ENCODE data around the gene ETHE1. TPM values are rescaled to one million over a fixed set of nuclear protein-coding genes. Genes with fewer than 3 reads are reported as not detected.
A peak's percentile ranks its signal among the peaks of the same experiment; 100 is the strongest.

The ETHE1 gene
- total and polyA plus RNA-seq, 3 experiments from 2014 or later: 34.4 to 77.0 (median 42.3) TPM

DNA sequence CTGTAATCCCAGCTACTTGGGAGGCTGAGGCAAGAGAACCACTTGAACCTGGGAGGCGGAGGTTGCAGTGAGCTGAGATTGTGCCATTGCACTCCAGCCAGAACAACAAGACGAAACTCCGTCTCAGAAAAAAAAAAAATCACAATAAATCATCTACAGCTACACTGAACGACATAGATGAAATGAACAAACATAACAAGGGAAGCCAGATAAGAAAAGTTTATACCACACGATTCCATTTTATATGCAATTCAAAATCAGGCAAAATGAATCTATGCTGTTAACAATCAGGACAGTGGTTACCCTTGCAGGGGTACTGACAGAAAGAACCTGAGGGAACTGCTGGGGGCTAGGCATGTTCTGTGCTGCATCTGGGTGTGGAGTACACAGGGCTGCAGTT, 42.7 kb upstream of the ETHE1 start:
- H3K27ac ChIP-seq (ENCODE audit: low read depth, low read length): no peak overlapping the region
- no peaks in the 10 kb centered on the region for H3K9me3 ChIP-seq (ENCODE audit: low read length)
- Mint-ChIP-seq H3K4me1 (peaks cover 30 to 62% (median 53%) of the 10 kb centered on the region in 3 donors), H3K36me3 (peaks cover 0 to 25% (median 12%) of the 10 kb centered on the region in 3 donors), H3K4me3 (peak overlapping the region in 1 of 7 donors; percentile 64), H3K27ac (peak overlapping the region; percentile 3 to 84 (median 70)), H3K9me3 (no peaks in the 10 kb centered on the region), H3K27me3 (no peaks in the 10 kb centered on the region)
- ChIA-PET POLR2A (no interaction called here), CTCF (interaction anchor here (4.0 kb wide), 1 partner anchor 15 kb away, joined by 22 read pairs; no protein-coding TSS in a partner anchor)
- H3K27me3 ChIP-seq (ENCODE audit: insufficient read depth, low read length, poor library complexity, severe bottlenecking): no peaks in the 10 kb centered on the region
- peaks cover 11% of the 10 kb centered on the region for H3K36me3 ChIP-seq (ENCODE audit: insufficient read depth, low read length)
- H3K4me3 ChIP-seq (ENCODE audit: low read length): no peak overlapping the region
- H3K4me1 ChIP-seq (ENCODE audit: insufficient read depth, low read length): peaks cover 9% of the 10 kb centered on the region
- no peak for DNase-seq

DNA sequence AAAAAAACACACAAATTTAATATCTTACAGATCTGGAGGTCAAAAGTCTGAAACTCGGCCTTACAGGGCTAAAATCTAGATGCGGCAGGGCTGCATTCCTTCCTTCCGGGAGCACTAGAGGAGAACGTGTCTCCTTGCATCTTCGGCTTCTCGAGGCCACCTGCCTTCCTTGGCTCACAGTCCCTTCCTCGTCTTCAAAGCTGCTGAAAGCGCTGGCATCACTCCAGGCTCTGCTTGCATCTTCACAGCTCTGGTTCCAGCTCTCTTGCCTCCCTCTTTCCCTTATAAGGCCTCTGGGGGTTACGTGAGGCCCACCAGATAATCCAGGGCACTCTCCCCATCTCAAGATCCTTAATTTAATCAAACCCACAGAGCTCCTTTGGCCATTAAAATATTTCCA, 37.8 kb upstream of the ETHE1 start:
- H3K4me1 Mint-ChIP-seq: peaks cover 48 to 64% (median 60%) of the 10 kb centered on the region in 3 donors
- no peak overlapping the region for H3K4me3 Mint-ChIP-seq
- H3K27me3 Mint-ChIP-seq: peaks cover 0 to 3% of the 10 kb centered on the region in 2 donors
- ChIA-PET CTCF (interaction anchor here (1.6 to 2.2 kb wide), 2 partner anchors 9 to 30 kb away, joined by 8 to 12 read pairs; no protein-coding TSS in a partner anchor), POLR2A (no interaction called here)
- no peaks in the 10 kb centered on the region for H3K9me3 Mint-ChIP-seq
- peak overlapping the region in 6 of 8 donors; percentile 44 to 98 (median 70) for H3K27ac Mint-ChIP-seq
- DNase-seq: no peak
- no peak overlapping the region for H3K4me3 ChIP-seq (ENCODE audit: low read length)
- no peaks in the 10 kb centered on the region for H3K27me3 ChIP-seq (ENCODE audit: insufficient read depth, low read length, poor library complexity, severe bottlenecking)
- H3K9me3 ChIP-seq (ENCODE audit: low read length): no peaks in the 10 kb centered on the region
- no peaks in the 10 kb centered on the region for H3K36me3 ChIP-seq (ENCODE audit: insufficient read depth, low read length)
- peaks cover 47% of the 10 kb centered on the region for H3K4me1 ChIP-seq (ENCODE audit: insufficient read depth, low read length)
- H3K36me3 Mint-ChIP-seq: peaks cover 0 to 15% (median 7%) of the 10 kb centered on the region in 3 donors
- no peak overlapping the region for H3K27ac ChIP-seq (ENCODE audit: low read depth, low read length)

DNA sequence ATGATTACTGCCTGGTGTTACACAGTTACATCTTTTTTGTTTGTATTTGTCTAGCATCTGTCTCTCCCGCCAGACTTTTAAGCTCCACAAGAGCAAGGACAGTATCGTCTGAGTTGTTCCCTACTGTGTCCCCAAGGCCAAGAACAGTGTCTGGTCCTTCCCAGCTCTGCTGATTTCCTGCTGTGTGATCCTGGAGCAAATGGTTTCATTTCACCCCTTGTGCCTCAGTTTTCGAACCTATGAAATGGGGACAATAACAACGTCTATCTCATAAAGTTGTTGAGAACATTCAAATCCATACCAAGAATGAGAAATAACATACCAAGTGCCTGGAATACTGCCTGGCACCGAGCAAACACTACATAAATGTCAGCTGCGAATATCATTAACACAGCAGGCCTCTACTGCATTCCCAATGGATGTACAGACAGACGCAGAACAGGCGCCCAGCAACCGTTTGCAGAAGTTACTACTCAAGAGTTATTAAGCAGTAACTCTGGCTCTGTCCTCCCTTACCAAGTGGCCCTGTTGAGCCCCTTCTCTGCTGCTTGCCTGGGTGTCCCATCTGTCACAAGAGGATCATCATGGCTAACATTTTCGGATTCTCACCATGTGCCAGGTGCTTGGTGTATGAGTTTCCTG, 36.9 kb upstream of the ETHE1 start:
- Mint-ChIP-seq H3K4me1 (peaks cover 47 to 64% (median 61%) of the 10 kb centered on the region in 3 donors), H3K9me3 (no peaks in the 10 kb centered on the region), H3K4me3 (peak overlapping the region in 4 of 7 donors; percentile 0 to 12 (median 4)), H3K27ac (peak overlapping the region; percentile 89 to 98 (median 94)), H3K36me3 (peaks cover 0 to 17% (median 7%) of the 10 kb centered on the region in 3 donors), H3K27me3 (peaks cover 0 to 3% of the 10 kb centered on the region in 2 donors)
- Histone ChIP-seq H3K4me3 (ENCODE audit: low read length) (no peak overlapping the region), H3K27me3 (ENCODE audit: insufficient read depth, low read length, poor library complexity, severe bottlenecking) (no peaks in the 10 kb centered on the region), H3K9me3 (ENCODE audit: low read length) (no peaks in the 10 kb centered on the region), H3K4me1 (ENCODE audit: insufficient read depth, low read length) (peaks cover 47% of the 10 kb centered on the region), H3K27ac (ENCODE audit: low read depth, low read length) (no peak overlapping the region), H3K36me3 (ENCODE audit: insufficient read depth, low read length) (no peaks in the 10 kb centered on the region)
- POLR2A ChIA-PET: interaction anchor here (2.0 kb wide), 1 partner anchor 31 kb away, joined by 8 read pairs; the partner anchor contains the start of genes IRGQ and ZNF576
- CTCF ChIA-PET: interaction anchor here (0.9 to 5.8 kb wide), 3 partner anchors 9 to 31 kb away, joined by 3 to 34 read pairs (median 4); partner anchors contain the start of genes IRGQ and ZNF576
- no peak for DNase-seq

DNA sequence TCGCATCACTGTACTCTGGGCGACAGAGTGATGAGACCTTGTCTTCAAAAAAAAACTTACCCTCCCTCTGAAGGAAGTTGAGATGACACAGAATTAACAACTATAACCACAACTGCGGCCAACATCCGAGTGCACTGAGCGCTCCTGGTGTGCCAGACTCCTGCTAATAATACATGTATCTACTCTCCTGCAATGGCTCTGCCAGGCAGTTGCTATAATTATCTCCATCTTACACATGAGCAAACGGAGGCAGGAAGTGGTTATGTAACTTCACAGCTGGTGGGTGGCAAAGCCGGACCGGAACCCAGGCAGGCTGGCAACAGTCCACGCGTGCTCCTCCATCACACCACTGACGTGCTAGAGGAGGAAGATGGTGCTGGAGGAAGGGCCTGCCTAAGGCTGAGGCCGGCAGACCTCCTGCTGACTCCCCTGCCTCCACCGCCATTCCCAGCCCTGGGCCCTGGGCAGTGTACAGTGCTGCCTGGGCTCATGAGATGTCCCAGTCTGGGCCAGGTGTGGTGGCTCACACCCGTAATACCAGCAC, 35.8 kb upstream of the ETHE1 start:
- peak; percentile 74 to 93 (median 79) for DNase-seq
- no peaks in the 10 kb centered on the region for H3K9me3 ChIP-seq (ENCODE audit: low read length)
- H3K4me3 Mint-ChIP-seq: peak overlapping the region; percentile 32 to 82 (median 68)
- H3K27me3 ChIP-seq (ENCODE audit: insufficient read depth, low read length, poor library complexity, severe bottlenecking): no peaks in the 10 kb centered on the region
- CTCF ChIA-PET: interaction anchor here (5.8 kb wide), 1 partner anchor 32 kb away, joined by 34 read pairs; the partner anchor contains the start of genes IRGQ and ZNF576
- H3K27ac ChIP-seq (ENCODE audit: low read depth, low read length): peak overlapping the region; percentile 75
- H3K4me1 Mint-ChIP-seq: peaks cover 47 to 61% (median 60%) of the 10 kb centered on the region in 3 donors
- H3K9me3 Mint-ChIP-seq: no peaks in the 10 kb centered on the region
- H3K36me3 Mint-ChIP-seq: peaks cover 0 to 23% (median 8%) of the 10 kb centered on the region in 3 donors
- H3K27me3 Mint-ChIP-seq: peaks cover 0 to 3% of the 10 kb centered on the region in 2 donors
- H3K4me1 ChIP-seq (ENCODE audit: insufficient read depth, low read length): peaks cover 47% of the 10 kb centered on the region
- H3K4me3 ChIP-seq (ENCODE audit: low read length): peak overlapping the region; percentile 70
- POLR2A ChIA-PET: interaction anchor here (0.7 to 2.0 kb wide), 3 partner anchors 12 to 55 kb away, joined by 3 to 8 read pairs (median 3); partner anchors contain the start of genes IRGQ, PINLYP, XRCC1 and ZNF576
- H3K36me3 ChIP-seq (ENCODE audit: insufficient read depth, low read length): peaks cover 4% of the 10 kb centered on the region
- peak overlapping the region; percentile 89 to 98 (median 94) for H3K27ac Mint-ChIP-seq

DNA sequence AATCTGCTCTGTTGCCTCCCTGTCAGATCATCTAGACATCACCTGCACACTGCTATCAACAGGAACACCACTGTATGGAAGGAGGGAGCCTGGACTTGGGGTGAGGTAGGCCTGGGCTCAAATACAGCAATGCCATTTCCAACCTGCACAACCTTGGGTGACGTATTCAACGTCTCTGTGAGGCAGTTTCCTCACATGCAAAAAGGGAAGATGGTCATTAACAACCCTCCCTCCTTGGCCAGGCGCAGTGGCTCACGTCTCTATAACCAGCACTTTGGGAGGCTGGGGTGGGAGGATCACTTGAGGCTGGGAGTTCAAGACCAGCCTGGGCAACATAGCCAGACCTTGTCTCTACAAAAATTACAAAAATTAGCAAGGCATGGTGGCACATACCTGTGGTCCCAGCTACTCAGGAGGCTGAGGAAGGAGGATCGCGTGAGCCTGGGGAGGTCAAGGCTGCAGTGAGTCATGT, 35.3 kb upstream of the ETHE1 start:
- H3K9me3 Mint-ChIP-seq: no peaks in the 10 kb centered on the region
- CTCF ChIA-PET: interaction anchor here (5.8 kb wide), 1 partner anchor 33 kb away, joined by 34 read pairs; the partner anchor contains the start of genes IRGQ and ZNF576
- Histone ChIP-seq H3K4me1 (ENCODE audit: insufficient read depth, low read length) (peaks cover 47% of the 10 kb centered on the region), H3K36me3 (ENCODE audit: insufficient read depth, low read length) (peaks cover 9% of the 10 kb centered on the region), H3K27me3 (ENCODE audit: insufficient read depth, low read length, poor library complexity, severe bottlenecking) (no peaks in the 10 kb centered on the region), H3K4me3 (ENCODE audit: low read length) (peak overlapping the region; percentile 70), H3K27ac (ENCODE audit: low read depth, low read length) (peak overlapping the region; percentile 75), H3K9me3 (ENCODE audit: low read length) (no peaks in the 10 kb centered on the region)
- POLR2A ChIA-PET: interaction anchor here (0.7 to 2.0 kb wide), 4 partner anchors 13 to 72 kb away, joined by 3 to 8 read pairs (median 4); partner anchors contain the start of genes IRGQ, PINLYP, XRCC1 and ZNF576
- H3K27ac Mint-ChIP-seq: peak overlapping the region; percentile 89 to 98 (median 94)
- peaks cover 47 to 61% (median 60%) of the 10 kb centered on the region in 3 donors for H3K4me1 Mint-ChIP-seq
- H3K36me3 Mint-ChIP-seq: peaks cover 0 to 24% (median 10%) of the 10 kb centered on the region in 3 donors
- peaks cover 0 to 3% of the 10 kb centered on the region in 2 donors for H3K27me3 Mint-ChIP-seq
- H3K4me3 Mint-ChIP-seq: peak overlapping the region; percentile 32 to 82 (median 68)
- peak in 1 of 5 donors; percentile 17 for DNase-seq

DNA sequence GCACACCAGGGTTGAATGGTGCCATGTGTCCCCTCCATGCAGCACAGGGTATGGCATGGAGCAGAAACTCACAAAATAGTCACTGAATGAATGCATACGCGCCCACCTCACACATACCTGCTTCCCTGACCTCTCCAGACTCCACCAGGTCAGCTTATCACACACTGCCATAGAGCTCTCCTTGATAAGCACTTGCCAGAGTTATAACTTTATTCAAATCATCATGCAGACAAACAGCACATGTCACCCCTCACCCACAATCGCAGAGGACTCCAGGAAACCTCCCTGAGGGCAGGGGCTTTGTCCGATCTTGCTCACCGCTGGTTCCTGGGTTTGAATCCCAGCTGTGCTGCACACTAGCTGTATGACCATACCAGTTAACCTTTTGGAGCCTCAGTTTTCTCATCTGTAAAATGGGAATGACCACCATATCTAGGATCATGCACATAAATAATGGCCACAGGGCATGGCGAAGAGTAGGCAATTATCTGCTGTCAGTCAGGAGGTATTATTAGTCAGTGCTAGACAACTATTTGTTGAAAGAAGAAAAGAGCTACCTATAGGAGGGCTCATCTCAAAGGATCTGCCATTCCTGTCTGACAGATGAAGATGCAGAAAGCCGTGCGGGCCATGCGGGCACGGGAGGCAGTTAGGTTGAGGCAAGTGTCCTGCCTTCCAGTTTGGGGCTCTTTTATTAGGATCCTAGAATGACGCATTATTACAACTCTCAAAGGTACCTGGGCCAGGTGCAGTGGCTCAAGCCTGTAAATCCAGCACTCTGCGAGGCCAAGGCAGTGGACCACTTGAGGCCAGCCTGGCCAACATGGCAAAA, 34.4 kb upstream of the ETHE1 start:
- peaks cover 47% of the 10 kb centered on the region for H3K4me1 ChIP-seq (ENCODE audit: insufficient read depth, low read length)
- Mint-ChIP-seq H3K9me3 (no peaks in the 10 kb centered on the region), H3K27me3 (peaks cover 0 to 3% of the 10 kb centered on the region in 2 donors), H3K27ac (peak overlapping the region; percentile 89 to 98 (median 94)), H3K4me3 (peak overlapping the region in 4 of 7 donors; percentile 11 to 69 (median 46)), H3K4me1 (peaks cover 44 to 56% (median 55%) of the 10 kb centered on the region in 3 donors), H3K36me3 (peaks cover 0 to 26% (median 11%) of the 10 kb centered on the region in 3 donors)
- CTCF ChIA-PET: interaction anchor here (1.3 to 5.8 kb wide), 2 partner anchors 25 to 34 kb away, joined by 3 to 34 read pairs; partner anchors contain the start of genes IRGQ and ZNF576
- POLR2A ChIA-PET: interaction anchor here (0.7 kb wide), 1 partner anchor 72 kb away, joined by 6 read pairs; no protein-coding TSS in a partner anchor
- H3K36me3 ChIP-seq (ENCODE audit: insufficient read depth, low read length): peaks cover 10% of the 10 kb centered on the region
- H3K4me3 ChIP-seq (ENCODE audit: low read length): peak overlapping the region; percentile 70
- no peaks in the 10 kb centered on the region for H3K27me3 ChIP-seq (ENCODE audit: insufficient read depth, low read length, poor library complexity, severe bottlenecking)
- no peak overlapping the region for H3K27ac ChIP-seq (ENCODE audit: low read depth, low read length)
- no peak for DNase-seq
- H3K9me3 ChIP-seq (ENCODE audit: low read length): no peaks in the 10 kb centered on the region

DNA sequence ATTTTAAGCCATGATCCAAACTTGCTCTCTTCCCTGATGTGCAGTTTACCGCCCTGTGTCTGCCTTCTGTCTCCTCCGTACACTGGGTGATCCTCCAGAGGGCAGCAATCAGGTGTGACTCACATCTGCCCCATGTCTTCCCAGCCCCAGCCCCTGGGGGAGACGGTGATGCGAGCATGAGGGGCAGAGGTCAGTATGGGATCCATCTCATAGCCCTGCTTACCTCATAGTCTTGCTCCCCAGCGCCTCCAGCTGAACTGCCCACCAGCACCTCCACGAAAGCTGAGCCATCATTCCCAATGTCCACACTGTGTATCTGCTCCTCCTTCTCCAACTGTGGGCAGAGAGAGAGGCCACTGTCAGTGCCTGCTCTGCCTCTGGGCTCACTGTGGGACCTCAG, 33.7 kb upstream of the ETHE1 start:
- Mint-ChIP-seq H3K27me3 (peaks cover 0 to 3% of the 10 kb centered on the region in 2 donors), H3K9me3 (no peaks in the 10 kb centered on the region), H3K4me1 (peaks cover 45 to 56% (median 55%) of the 10 kb centered on the region in 3 donors), H3K27ac (peak overlapping the region in 7 of 8 donors; percentile 33 to 95 (median 89)), H3K4me3 (peak overlapping the region in 1 of 7 donors; percentile 61), H3K36me3 (peaks cover 0 to 28% (median 11%) of the 10 kb centered on the region in 3 donors)
- H3K27ac ChIP-seq (ENCODE audit: low read depth, low read length): no peak overlapping the region
- DNase-seq: no peak
- H3K9me3 ChIP-seq (ENCODE audit: low read length): no peaks in the 10 kb centered on the region
- peaks cover 10% of the 10 kb centered on the region for H3K36me3 ChIP-seq (ENCODE audit: insufficient read depth, low read length)
- CTCF ChIA-PET: interaction anchor here (1.3 to 5.8 kb wide), 2 partner anchors 24 to 34 kb away, joined by 3 to 34 read pairs; partner anchors contain the start of genes IRGQ and ZNF576
- H3K4me1 ChIP-seq (ENCODE audit: insufficient read depth, low read length): peaks cover 47% of the 10 kb centered on the region
- POLR2A ChIA-PET: no interaction called here
- H3K4me3 ChIP-seq (ENCODE audit: low read length): no peak overlapping the region
- H3K27me3 ChIP-seq (ENCODE audit: insufficient read depth, low read length, poor library complexity, severe bottlenecking): no peaks in the 10 kb centered on the region
